ENCODE results near the gene TFB1M. TPM values are rescaled to one million over a fixed set of nuclear protein-coding genes. Genes with fewer than 3 reads are reported as not detected.

Gene TFB1M
- total RNA-seq, 1 donor from 2014 or later: 12.1 TPM

DNA sequence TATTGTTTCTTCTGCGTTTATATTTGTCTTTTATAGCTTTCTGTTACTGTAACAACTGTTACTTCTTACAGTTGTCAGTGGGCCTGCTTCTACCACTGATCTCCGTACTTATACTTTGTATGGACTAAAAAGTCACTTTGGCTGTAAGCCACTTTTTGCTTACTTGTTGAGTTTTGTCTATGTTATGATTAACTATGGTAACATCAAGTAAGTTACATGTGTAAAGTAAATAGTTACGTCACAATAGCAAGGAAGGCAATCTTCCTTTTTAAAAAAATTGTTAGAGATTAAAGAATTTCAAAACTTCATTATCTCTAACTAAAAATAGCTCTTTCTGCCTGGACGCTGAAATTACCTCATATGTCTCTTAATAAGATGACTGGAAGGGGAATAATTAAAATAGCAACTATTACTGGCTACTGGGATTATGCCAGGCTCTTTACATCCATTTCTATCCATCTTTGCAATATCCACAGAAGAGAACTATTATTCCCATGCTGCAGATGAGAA, 10.9 kb downstream of the TFB1M start:
- DNase-seq (ENCODE audit: low read depth in 2 of 2): no peak

DNA sequence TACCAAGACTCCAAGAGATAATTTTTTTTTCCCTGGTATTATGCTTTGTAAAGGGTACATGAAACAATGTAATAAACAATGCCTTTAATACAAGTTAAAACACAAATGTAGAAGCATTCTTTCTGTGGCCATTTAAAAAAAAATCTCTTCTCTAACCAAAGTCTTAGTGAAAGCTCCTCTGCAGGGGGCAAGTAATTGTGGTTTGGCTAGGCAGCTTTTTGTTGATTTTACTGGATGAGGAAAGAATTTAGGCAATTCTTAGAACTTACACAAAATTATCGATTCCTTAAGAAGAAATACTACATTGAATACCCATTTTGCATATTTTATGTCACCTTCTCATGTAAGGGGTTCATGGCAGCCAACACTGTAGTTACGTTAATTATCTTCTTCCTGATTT, 12.4 kb downstream of the TFB1M start:
- DNase-seq (ENCODE audit: low read depth in 2 of 2): no peak

DNA sequence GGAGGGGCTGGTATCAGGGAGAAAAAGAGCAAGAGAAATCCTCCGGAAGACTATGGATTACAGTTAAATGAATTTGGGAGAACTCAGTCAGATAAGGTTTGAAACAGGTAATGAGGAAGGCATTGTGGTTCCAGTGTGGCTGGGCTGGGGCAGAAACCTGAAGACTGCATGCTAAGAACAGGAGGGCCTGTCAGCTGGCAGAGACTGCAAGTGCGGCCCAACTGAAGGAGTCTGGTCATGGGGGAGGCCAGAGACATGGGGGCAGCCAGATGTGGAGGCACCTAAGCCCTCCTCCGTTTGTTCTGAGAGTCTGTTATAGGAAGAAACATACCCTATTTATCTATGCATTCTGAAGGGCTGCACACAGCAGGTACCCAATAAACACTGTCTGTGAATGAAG, 16.6 kb downstream of the TFB1M start:
- no peak for DNase-seq (ENCODE audit: low read depth in 2 of 2)

DNA sequence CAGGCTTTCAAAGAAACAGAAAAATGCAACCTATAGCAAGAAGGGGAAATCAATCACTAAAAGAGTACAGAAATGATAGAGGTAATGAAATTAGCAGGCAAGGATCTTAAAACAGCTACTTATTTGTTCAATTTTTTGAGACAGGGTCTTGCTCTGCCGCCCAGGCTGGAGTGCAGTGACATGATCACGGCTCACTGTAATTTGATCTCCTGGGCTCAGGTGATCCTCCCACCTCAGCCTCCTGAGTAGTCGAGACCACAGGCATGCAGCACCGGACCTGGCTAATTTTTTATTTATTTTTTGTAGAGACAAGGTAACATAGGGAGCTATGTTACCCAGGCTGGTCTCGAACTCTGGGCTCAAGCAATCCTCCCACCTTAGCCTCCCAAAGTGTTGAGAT, 21.6 kb downstream of the TFB1M start:
- no peak for DNase-seq (ENCODE audit: low read depth in 2 of 2)

DNA sequence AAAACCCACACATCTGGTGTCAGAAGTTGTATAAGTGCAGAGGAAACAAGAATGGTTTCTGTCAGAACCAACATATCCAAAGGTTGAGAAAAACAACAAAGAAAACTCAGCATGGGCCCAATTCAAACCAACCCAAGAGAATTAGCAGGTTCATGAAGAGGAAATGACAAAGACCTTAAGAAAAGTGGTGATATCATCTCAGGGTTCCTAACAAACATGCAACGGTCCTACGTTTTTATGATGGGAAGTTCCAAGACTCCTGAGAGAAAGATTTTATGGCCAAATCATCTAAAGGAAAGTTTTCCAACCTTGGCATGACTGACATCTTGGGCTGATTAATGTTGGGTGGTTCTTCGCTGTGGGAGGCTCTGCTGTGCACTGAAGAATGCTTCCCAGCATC, 23.0 kb downstream of the TFB1M start:
- peak in 1 of 2 donors; percentile 42 for DNase-seq (ENCODE audit: low read depth in 2 of 2)

DNA sequence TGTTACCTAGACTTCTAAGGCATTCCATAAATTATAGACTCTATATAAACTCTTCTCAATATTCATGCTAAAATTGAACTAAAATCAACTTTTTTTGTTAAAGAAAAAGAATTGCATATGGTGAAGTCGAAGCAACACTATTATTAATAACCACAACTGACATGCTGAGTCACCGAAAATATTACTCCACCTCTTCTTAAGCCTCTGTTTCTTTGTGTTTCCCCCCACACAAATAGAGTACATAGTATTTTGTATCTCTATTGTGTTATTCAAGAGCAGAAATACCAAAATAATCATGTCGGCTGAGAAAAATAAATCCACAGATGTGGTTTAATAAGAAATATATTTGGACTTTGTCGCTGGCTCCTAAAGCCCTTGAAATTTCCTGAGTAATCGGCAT, 23.8 kb downstream of the TFB1M start:
- DNase-seq (ENCODE audit: low read depth in 2 of 2): no peak

DNA sequence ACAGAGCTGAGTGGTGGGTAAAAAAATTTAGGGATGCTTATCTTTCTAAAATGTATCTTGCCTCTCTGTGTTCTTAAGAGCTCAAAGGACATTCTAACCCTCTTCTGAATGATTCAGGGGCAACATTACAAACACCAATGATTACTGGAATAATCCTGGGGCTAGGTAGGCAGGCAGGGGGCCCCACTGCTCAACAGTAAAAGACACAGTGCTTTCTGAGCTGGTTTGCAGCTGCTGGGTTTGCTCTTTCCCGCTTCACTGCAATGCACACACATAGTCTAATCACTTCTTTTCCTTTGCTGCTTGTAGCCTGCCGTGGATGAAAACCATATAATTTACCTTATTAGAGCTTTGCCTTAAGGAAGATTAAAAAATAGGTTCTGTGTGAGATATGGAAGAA, 26.5 kb downstream of the TFB1M start:
- DNase-seq (ENCODE audit: low read depth in 2 of 2): no peak

DNA sequence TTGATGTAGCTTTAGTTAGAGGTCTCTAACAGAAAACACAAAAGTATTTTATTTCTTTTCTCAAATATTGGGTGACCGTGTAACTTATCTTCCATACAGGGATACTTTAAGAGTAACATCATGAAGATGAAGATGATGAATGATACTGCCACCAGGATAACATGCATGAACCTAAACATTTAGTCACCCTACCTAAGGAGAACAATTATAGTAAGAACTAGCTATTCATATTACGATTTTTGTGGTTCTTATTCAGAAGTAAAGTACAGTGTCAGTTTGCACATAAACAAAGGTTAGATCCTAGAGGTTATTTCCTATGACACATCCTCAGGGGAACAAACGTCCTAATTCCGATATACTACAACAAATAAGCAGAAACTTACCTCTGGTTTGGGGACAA, 29.5 kb downstream of the TFB1M start:
- no peak for DNase-seq (ENCODE audit: low read depth in 2 of 2)

DNA sequence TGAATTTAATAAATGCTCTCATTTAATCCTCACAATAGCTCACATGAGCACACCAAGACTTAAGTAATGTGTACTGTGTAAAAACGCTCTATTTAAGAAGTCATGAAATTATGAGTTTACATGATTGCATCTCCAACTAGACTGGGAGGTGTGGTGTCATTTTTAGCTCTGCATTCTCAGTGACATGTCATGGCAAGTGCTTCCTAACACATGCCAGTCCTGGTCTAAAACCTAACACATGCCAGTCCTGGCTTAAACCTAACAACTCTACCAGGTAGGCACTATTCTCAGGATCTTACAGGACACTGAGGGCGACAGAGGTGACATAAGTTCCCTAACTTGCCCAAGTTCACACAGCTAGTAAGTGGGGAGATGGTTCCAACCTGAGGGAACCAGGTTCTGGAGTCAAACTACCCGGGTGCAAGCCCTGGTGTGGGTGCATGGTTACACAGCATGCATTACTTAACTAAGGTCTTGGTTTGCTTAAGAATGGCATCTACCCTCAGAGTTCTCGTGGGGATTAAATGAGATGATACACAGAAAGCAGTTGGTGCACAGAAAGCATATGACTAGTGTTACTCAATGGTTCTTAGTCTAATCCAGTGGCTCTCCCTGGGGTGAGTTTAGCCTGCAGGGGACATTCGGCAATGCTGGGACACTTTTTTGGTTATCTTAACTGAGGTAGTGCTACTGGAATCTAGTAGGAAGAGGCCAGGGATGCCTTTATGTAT, 35.8 kb downstream of the TFB1M start:
- no peak for DNase-seq (ENCODE audit: low read depth in 2 of 2)

DNA sequence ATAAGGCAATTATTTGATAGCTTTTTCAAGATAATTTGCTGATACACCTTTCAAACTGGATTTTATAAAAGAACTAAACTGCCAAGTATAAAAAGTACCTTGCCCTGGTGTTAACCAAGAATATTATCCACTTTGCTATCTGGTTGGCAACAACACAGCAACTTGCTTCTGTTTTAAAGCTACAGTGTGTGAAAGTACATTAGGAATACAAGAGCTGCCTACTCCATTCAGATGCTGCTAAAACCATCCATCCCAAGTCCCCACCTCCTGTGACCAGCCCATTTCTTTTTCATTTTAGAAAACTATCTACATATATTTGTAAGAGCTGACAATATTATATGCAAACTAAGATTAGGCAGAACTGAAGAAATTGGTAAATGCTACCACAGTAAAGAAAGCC, 37.6 kb downstream of the TFB1M start:
- no peak for DNase-seq (ENCODE audit: low read depth in 2 of 2)

DNA sequence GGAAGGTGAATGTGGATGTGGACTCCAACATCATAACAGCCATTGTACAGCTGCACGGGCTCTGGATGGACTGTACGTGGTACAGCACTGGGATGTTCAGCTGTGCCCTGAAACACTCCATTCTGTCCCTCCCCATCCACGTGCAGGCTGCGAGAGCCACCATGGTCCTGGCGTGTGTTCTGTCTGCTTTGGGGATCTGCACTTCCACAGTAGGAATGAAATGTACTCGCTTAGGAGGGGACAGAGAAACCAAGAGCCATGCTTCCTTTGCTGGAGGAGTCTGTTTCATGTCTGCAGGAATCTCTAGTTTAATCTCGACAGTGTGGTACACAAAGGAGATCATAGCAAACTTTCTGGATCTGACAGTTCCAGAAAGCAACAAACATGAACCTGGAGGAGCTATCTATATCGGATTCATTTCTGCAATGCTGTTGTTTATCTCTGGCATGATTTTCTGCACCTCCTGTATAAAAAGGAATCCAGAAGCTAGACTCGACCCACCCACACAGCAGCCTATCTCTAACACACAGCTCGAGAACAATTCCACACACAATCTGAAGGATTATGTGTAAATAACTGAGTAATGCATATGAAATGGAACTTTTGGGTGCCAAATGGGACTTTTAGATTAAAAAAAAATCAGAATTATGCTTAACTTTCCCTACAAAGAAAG, 38.3 kb downstream of the TFB1M start:
- DNase-seq (ENCODE audit: low read depth in 2 of 2): peak in 1 of 2 donors; percentile 12

DNA sequence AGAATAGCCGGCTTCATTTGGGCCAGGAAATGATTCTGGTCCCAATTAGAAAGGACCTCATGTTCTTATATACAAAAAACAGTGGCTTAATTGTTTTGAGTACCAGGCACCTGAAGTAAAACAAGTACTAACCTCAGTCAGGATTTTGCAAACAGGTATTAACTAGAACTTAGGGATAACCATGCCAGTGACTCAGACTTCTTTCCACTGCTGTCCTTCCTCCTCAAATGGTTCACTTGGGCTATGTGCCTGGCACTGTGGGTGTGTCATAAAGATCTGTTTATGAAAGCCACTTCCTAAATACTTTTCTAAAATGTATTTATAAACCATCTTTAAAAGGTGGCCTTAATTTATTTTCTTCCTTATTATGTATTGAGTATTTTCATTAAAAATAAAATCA, 39.8 kb downstream of the TFB1M start:
- DNase-seq (ENCODE audit: low read depth in 2 of 2): peak; percentile 23 to 64

DNA sequence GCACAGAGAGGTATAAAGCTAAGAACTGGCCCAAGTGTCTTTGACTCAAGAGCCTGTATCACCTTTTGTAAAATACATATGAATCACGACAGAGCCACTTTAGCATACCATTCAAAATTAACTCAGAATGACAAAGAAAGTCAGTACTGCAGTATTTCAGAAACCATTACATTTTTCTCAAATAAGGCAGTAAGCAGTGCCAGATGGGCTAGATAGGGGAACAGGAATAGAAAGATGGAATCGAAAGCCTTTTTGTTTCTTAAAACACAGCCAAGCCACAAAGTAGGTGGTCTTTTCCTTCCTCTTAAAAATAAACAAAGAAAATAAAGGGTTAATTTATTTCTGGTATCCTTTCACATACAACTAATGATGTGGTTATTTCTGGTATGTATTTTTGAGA, 40.2 kb downstream of the TFB1M start:
- no peak for DNase-seq (ENCODE audit: low read depth in 2 of 2)

DNA sequence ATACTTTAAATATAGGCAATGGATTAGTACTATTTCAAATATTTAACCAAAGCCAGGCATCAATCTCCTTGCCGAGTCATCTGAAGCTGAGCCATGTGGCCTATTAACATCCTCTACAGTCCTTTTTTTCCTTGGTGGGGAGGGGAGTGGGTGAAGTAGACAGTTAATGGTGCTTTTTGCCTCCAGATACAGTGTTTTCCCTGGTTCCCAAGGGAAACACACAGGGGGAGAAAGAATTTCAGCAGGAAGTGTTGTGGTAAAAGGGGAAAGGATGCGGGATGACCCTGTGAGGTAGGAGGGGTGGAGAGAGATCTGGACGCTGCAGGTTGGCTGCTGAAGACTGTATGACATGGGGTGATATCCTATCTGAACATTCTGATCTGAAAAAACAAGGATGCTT, 40.9 kb downstream of the TFB1M start:
- DNase-seq (ENCODE audit: low read depth in 2 of 2): peak; percentile 94 to 97

DNA sequence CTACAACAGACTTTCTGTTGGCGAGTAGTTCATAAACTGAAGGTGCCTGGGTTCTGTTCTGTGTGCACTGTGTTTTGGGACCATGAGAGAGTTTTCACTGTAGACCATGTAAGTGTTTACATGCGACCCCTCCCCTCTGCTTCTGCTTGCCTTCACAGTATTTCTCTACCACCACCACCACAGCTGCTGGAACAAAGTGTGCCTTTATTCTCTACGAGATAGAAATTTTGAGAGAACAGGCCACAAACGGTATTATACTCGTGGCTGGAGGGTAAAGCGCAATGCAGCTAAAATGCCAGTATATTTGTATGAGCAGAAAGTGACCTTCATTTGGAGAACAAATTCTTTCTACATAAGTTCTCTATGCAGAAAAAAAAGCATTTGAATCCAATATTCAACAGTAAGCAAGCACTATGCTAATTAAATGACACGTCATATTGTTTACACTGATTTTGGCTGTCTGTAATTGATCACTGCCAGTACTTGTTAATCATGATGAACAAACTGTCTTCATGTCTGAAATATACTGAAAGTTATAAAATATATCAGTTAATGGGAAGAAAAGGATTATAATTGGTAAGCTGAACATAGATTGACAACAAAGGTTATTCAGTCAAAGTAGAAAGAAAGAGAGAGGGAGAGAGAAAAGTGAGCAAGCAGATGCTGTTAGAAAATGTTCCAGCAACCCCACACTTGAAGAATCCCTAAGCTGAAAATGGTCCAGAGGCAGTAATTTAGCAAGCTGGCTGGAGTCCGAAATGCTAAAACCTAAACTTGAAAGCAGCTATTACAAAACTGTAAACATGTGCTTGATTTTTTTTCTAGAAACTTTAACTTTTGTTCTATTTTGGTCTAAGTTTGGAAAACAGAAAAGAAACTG, 41.7 kb downstream of the TFB1M start:
- DNase-seq (ENCODE audit: low read depth in 2 of 2): no peak

DNA sequence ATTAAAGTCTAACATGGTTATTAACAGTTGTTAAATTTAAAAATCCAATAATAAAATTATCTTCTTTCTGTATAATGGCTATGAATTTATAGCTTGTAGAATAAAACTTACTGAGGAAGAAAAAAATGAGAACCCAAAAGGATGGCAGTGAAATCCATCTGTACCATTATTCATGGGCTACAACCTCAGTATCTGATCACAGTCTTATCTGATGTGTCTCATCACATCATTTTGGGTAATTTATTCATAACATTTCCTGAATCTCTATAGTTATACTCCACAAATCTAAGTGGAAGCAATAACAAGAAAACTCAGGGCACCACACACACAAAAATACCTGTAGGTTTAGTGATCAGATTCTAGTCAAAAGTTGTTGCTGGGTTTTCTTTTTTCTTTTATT, 43.1 kb downstream of the TFB1M start:
- DNase-seq (ENCODE audit: low read depth in 2 of 2): no peak

DNA sequence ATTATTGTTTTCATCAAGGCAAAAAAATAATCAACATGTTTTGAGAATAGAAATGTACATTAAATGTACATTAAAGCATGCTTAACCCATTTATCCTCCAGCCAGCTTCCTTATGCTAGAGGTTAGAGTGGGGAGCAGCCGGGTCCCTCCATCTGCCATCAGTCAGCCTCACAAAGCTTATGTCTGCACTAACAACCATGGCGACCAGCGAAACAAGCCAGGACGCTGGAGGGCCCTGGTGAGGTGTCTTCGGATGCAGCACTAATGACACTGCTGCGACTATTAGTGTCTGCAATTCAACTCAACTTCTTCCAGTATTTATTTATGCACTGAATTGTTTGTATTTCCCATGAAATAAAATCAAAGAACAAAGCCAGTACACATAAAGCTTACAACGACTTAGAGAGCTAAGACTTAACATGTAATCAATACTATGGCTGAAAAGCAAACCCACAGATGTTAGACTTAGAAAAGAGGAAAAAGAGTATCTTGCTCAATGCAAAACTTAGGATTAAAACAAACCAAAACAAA, 43.7 kb downstream of the TFB1M start:
- DNase-seq (ENCODE audit: low read depth in 2 of 2): no peak

DNA sequence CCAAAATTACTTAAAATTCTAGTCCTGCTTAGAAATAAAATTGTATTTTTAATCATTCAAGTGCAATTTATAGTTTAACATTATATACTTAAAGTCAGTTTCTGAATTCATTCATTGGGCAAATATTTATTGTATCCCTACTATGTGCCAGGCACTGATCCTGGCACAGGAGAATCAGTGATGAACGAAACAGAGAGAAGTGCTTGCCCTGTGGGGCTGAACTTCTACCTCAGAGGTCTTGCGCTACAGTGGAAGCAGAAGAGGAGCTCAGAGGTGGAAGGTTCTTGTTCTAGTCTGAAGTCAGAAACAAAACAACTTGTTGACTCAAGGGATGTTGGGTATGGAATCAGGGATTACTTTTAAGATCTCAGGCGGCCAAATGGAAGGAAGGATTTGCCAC, 44.5 kb downstream of the TFB1M start:
- no peak for DNase-seq (ENCODE audit: low read depth in 2 of 2)

DNA sequence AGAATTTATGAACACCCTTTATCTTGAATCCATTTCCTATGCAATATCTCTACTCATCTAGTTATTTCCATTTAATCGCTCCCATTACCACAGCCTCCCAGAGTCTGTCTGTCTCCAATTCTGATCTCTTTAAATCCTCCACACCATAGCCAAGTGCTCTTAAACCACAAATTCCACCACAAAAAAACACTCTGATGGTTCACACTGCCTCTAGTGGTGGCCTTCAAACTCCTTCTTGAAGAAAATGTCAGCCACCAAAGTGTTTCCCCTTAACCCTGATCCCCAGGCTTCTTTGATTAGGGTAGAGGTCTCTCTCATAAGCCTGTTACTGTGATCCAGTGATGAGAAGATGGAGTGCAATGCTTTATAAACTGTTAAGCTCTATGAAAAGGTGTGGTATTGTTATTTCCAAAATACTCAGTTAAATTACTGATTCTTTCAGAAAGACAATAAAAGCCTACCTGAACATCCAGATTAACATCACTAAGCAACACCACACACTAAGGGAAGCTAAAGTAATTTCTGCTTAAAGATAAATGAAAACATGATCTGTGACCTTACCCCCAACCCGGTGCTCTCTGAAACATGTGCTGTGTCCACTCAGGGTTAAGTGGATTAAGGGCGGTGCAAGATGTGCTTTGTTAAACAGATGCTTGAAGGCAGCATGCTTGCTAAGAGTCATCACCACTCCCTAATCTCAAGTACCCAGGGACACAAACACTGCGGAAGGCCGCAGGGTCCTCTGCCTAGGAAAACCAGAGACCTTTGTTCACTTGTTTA, 46.0 kb downstream of the TFB1M start:
- peak in 1 of 2 donors; percentile 50 for DNase-seq (ENCODE audit: low read depth in 2 of 2)

DNA sequence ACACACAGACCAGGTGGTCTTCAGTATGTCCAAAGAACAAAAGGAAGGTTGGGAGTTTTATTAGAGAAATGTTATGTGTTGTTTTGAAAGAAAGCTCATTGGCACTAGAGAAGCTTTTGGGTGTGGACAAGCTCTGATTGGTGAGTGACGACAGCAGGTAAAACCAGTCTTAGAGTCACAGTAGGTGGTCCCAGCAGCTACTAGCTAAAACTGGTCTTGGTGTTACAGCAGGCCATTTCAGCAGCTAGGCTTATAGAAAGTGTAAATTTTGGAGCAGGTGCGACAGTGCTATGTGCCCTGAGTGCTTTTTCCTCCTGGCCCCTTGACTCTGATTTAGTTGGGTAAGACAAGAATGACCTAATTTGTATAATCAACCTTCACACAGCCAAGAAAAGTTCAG, 46.9 kb downstream of the TFB1M start:
- no peak for DNase-seq (ENCODE audit: low read depth in 2 of 2)
